Astrocyte (in vitro differentiated cells and primary cell): ENCODE results near the gene P2RX1.

ENCODE experiments used
- CTCF ChIP-seq: IDR thresholded peaks from 2 replicates; pipeline ENCODE4 v1.5.1; 2011; ENCODE audit warnings: low read depth, mild to moderate bottlenecking, inconsistent platforms, low read length, moderate library complexity; ENCODE audit not compliant: insufficient read depth
- EZH2 ChIP-seq: IDR thresholded peaks from 2 replicates; pipeline ENCODE4 v1.6.1; 2012; ENCODE audit warnings: mild to moderate bottlenecking, low read length, inconsistent platforms; ENCODE audit not compliant: insufficient read depth

GRCh38 chr17:3922765-3923164, 6.5 kb upstream of the P2RX1 start:
- TF ChIP-seq EZH2 (no peak), CTCF (no peak)
